ENCODE results near the gene CACNB1. TPM values are rescaled to one million over a fixed set of nuclear protein-coding genes. Genes with fewer than 3 reads are reported as not detected.

CACNB1 gene
- total RNA-seq, 4 donors from 2014 or later = 10.1 to 21.7 (median 11.6) TPM

GRCh38 chr17:39139161-39139511 lies 58.3 kb downstream of the CACNB1 start:
- DNase-seq = no peak
- H3K4me1 ChIP-seq = no peaks in the 10 kb centered on the region
- WGBS, 2 donors (ENCODE audit: low coverage in 1 of 2) = 58% methylated on average over 2 of the region's 2 CpGs; no CpG with 5 or more reads in 1 of the 2 donors
- H3K27me3 ChIP-seq = no peaks in the 10 kb centered on the region
- no peak overlapping the region for H3K27ac ChIP-seq
- no peaks in the 10 kb centered on the region for H3K9me3 ChIP-seq
- H3K4me3 ChIP-seq = no peak overlapping the region
- in situ Hi-C loops (cut with MboI; ENCODE audit: low pct_ligation_motif_present in 1 of 4, low pct_unique_long_range_greater_than_20kb in 1 of 4, low sequenced_read_pairs in 3 of 4) = no loop called here
- TF ChIP-seq EP300 (IDR thresholded peaks at IDR 0.05; ENCODE audit: low read depth) = no peak
- TF ChIP-seq POLR2AphosphoS5 (IDR thresholded peaks at IDR 0.05) = no peak
- TF ChIP-seq, protein P1, sequence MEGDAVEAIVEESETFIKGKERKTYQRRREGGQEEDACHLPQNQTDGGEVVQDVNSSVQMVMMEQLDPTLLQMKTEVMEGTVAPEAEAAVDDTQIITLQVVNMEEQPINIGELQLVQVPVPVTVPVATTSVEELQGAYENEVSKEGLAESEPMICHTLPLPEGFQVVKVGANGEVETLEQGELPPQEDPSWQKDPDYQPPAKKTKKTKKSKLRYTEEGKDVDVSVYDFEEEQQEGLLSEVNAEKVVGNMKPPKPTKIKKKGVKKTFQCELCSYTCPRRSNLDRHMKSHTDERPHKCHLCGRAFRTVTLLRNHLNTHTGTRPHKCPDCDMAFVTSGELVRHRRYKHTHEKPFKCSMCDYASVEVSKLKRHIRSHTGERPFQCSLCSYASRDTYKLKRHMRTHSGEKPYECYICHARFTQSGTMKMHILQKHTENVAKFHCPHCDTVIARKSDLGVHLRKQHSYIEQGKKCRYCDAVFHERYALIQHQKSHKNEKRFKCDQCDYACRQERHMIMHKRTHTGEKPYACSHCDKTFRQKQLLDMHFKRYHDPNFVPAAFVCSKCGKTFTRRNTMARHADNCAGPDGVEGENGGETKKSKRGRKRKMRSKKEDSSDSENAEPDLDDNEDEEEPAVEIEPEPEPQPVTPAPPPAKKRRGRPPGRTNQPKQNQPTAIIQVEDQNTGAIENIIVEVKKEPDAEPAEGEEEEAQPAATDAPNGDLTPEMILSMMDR (IDR thresholded peaks at IDR 0.05) = no peak
- no peak for TF ChIP-seq POLR2A (IDR thresholded peaks at IDR 0.05)
- intact Hi-C loops (cut with DNase I; ENCODE audit: low total_unique reads) = no loop called here
- no peaks in the 10 kb centered on the region for H3K36me3 ChIP-seq

DNA sequence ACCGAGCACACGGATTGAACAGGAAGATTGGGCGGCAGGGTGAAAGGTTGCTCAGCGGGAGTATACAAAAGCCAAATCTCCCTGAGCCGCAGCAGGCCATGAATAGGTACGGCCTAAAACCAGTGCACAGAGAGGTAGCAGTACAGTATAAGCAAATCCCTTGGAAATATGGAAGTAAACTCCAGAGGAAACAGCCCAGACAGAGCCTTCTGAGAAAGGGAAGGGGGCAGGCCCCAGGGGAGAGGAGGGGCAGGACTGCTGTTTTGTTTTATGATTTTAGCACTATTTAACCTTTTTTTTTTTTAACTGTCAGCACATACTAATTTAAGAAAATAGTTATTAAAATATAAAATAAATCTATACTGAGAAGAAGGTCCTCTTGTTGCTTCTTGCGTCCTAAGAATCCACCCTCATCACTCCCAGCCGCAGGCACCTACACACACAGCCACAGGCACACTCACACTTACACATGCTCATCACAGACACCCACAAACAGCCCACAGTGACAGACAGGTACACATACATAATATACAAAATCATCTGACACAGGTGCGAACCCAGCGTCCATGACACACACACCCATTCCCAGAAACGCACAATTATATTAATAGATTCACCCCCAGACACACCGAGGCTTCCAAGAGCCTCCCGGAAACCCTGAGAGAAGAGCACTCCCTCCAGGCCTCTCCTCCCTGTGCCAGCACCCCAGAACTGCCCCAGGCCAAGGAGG lies 58.9 kb downstream of the CACNB1 start:
- intact Hi-C loops (cut with DNase I; ENCODE audit: low total_unique reads) = no loop called here
- Histone ChIP-seq H3K27ac (no peak overlapping the region), H3K4me3 (no peak overlapping the region), H3K36me3 (no peaks in the 10 kb centered on the region), H3K9me3 (no peaks in the 10 kb centered on the region), H3K27me3 (no peaks in the 10 kb centered on the region), H3K4me1 (no peaks in the 10 kb centered on the region)
- in situ Hi-C loops (cut with MboI; ENCODE audit: low pct_ligation_motif_present in 1 of 4, low pct_unique_long_range_greater_than_20kb in 1 of 4, low sequenced_read_pairs in 3 of 4) = no loop called here
- 79 to 87% methylated on average over 3 to 13 of the region's 13 CpGs for WGBS, 2 donors (ENCODE audit: low coverage in 1 of 2)
- TF ChIP-seq POLR2AphosphoS5 (IDR thresholded peaks at IDR 0.05) (no peak), EP300 (IDR thresholded peaks at IDR 0.05; ENCODE audit: low read depth) (no peak), POLR2A (IDR thresholded peaks at IDR 0.05) (no peak)
- TF ChIP-seq, protein P1 (IDR thresholded peaks at IDR 0.05) = no peak
- no peak for DNase-seq

DNA sequence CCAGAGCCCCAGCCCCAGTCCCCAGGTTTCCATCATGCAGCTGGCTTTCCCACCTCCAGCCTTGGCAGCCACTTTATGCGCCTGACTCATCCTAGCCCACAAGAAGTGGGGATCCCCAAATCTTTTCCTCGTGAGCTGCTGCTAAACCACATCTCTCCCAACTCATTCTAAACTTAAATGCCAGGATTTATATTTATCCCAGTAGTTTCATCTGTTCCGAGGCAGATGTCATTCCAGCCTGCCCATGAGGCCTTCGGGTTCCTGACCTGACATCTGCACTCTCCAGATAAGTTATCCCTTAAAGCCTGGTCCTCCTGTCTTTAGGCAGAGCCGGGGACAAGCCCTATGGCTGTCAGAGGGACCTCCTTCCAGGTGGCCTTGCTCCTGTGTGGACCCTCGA lies 62.6 kb downstream of the CACNB1 start:
- in situ Hi-C loops (cut with MboI; ENCODE audit: low pct_ligation_motif_present in 1 of 4, low pct_unique_long_range_greater_than_20kb in 1 of 4, low sequenced_read_pairs in 3 of 4) (no loop called here), intact Hi-C loops (cut with DNase I; ENCODE audit: low total_unique reads) (no loop called here)
- H3K9me3 ChIP-seq = no peaks in the 10 kb centered on the region
- DNase-seq = no peak
- no peaks in the 10 kb centered on the region for H3K4me1 ChIP-seq
- no peaks in the 10 kb centered on the region for H3K27me3 ChIP-seq
- no peak overlapping the region for H3K27ac ChIP-seq
- WGBS, 2 donors (ENCODE audit: low coverage in 1 of 2) = 83% methylated on average over 6 of the region's 6 CpGs; no CpG with 5 or more reads in 1 of the 2 donors
- H3K4me3 ChIP-seq = no peak overlapping the region
- no peaks in the 10 kb centered on the region for H3K36me3 ChIP-seq
- TF ChIP-seq, protein P1 (IDR thresholded peaks at IDR 0.05) = no peak

DNA sequence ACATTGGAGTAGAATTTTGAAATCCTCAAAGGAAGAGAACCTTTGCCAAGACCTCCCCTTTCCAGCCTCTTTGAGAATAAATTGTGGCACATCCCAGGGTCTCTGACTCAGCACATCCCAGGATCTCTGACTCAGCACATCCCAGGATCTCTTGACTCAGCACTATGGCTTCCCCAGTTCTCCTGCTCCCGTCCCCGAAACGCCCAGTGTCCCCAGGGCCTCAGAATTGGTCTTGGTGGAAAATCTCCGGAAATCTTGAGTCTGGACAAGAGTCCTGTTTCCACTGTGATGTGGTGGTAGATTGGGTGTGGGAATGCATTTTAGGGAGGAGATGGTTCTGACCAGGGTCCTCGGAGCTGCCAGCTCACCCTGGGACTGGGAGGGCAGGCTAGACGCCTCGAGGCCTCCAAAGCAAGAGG lies 65.3 kb downstream of the CACNB1 start:
- Histone ChIP-seq H3K9me3 (no peaks in the 10 kb centered on the region), H3K27me3 (no peaks in the 10 kb centered on the region), H3K4me3 (no peak overlapping the region), H3K36me3 (no peaks in the 10 kb centered on the region), H3K27ac (peak overlapping the region in 1 of 4 donors; percentile 12), H3K4me1 (no peaks in the 10 kb centered on the region)
- intact Hi-C loops (cut with DNase I; ENCODE audit: low total_unique reads) (no loop called here), in situ Hi-C loops (cut with MboI; ENCODE audit: low pct_ligation_motif_present in 1 of 4, low pct_unique_long_range_greater_than_20kb in 1 of 4, low sequenced_read_pairs in 3 of 4) (no loop called here)
- DNase-seq = no peak
- TF ChIP-seq, protein P1 (IDR thresholded peaks at IDR 0.05) = no peak
- TF ChIP-seq POLR2A (IDR thresholded peaks at IDR 0.05) = no peak
- 78% methylated on average over 7 of the region's 7 CpGs; no CpG with 5 or more reads in 1 of the 2 donors for WGBS, 2 donors (ENCODE audit: low coverage in 1 of 2)
